HCT116 (cell line): ENCODE measurements around the gene NETO1. TPM values are rescaled to one million over a fixed set of nuclear protein-coding genes. Genes with fewer than 3 reads are reported as not detected.

Experiments used
- ATAC-seq: fragments of 200-7000 bp; cut with Tn5 transposase; 2 replicates; pipeline ENCODE4 v1.9.1; 2020; ENCODE audit warnings: mild to moderate bottlenecking, moderate library complexity
- BruUV-seq: library from RNA; stranded (reverse); fragments of 400-500 nt; replicated peaks from 2 replicates; lab custom pipeline; 2021; lab: Mats Ljungman, UMichigan
- CTCF ChIA-PET: fragments of 300-600 bp; sonication (Branson Sonifier 250); formaldehyde crosslinking; loops from one replicate; lab custom pipeline; 2021; ENCODE audit warnings: antibody characterized with exemption; lab: Charles Lee
- POLR2A ChIA-PET: fragments of 300-600, 350-600 bp; sonication (Branson Sonifier 250); formaldehyde crosslinking; loops from one replicate; lab custom pipeline; 2021; ENCODE audit warnings: antibody characterized with exemption; lab: Charles Lee
- RAD21 ChIA-PET, 2 experiments: fragments of 300-600 bp; sonication (Branson Sonifier 250); formaldehyde crosslinking; loops; one replicate each; lab custom pipeline; 2023; ENCODE audit warnings: low total read pairs in 2 of 2; ENCODE audit not compliant: uncharacterized antibody in 2 of 2, unreplicated experiment in 2 of 2, low non-redundant PET in 1 of 2; lab: Charles Lee
- DNase-seq: peaks from one replicate; pipeline ENCODE4 v3.0.0-alpha.2; 2010; ENCODE audit warnings: low read depth, low spot score
- H2AFZ ChIP-seq: fragments of 200-600 bp; shearing (Covaris generic), sonication (generic); 2 replicates; pipeline ENCODE4 v1.6.1; 2017; ENCODE audit warnings: low read depth, mixed run types, mixed read lengths, antibody characterized with exemption, low read length; ENCODE audit not compliant: poor library complexity, severe bottlenecking
- H3K27ac ChIP-seq: 2 replicates; pipeline ENCODE4 v1.5.1; 2012; ENCODE audit warnings: low read depth, low read length
- H3K27me3 ChIP-seq: fragments of 200-600 bp; sonication (generic); 2 replicates; pipeline ENCODE4 v1.6.1; 2016; ENCODE audit warnings: mixed run types, low read length, mixed read lengths; ENCODE audit not compliant: insufficient read depth
- H3K36me3 ChIP-seq, 2 experiments: fragments of 200-500 bp in 1 of 2; fragments of 200-600 bp in 1 of 2; sonication (Bioruptor generic) in 1 of 2; sonication (generic) in 1 of 2; 2 replicates each; pipeline versions ENCODE4 v1.5.1 to v1.6.1; 2014 to 2016; ENCODE audit warnings: low read length in 2 of 2, inconsistent platforms in 1 of 2, mixed read lengths in 1 of 2, mixed run types in 1 of 2; ENCODE audit not compliant: insufficient read depth in 2 of 2, control insufficient read depth in 1 of 2
- H3K4me1 ChIP-seq, 2 experiments: fragments of 200-600 bp in 1 of 2; sonication (generic) in 1 of 2; 2 replicates each; pipeline versions ENCODE4 v1.5.1 to v1.6.1; 2012 to 2017; ENCODE audit warnings: low read length in 2 of 2, inconsistent platforms in 1 of 2, mild to moderate bottlenecking in 1 of 2, mixed read lengths in 1 of 2, mixed run types in 1 of 2, moderate library complexity in 1 of 2; ENCODE audit not compliant: insufficient read depth in 2 of 2, control insufficient read depth in 1 of 2
- H3K4me2 ChIP-seq: fragments of 200-600 bp; sonication (generic); 2 replicates; pipeline ENCODE4 v1.6.1; 2017; ENCODE audit warnings: mixed run types, low read length, mixed read lengths
- H3K4me3 ChIP-seq, 2 experiments: fragments of 200-600 bp in 1 of 2; sonication (generic) in 1 of 2; replicated peaks in 1 of 2; 2 replicates each; pipeline ENCODE4 v1.5.1; 2011 to 2016; ENCODE audit warnings: low read length in 2 of 2, control low read depth in 1 of 2, low read depth in 1 of 2, mild to moderate bottlenecking in 1 of 2, mixed read lengths in 1 of 2, mixed run types in 1 of 2
- H3K79me2 ChIP-seq: fragments of 200-600 bp; sonication (generic); 2 replicates; pipeline ENCODE4 v1.6.1; 2017; ENCODE audit warnings: mild to moderate bottlenecking, mixed run types, low read length, moderate library complexity, mixed read lengths; ENCODE audit not compliant: insufficient read depth
- H3K9ac ChIP-seq: fragments of 200-600 bp; sonication (generic); 2 replicates; pipeline ENCODE4 v1.6.1; 2016; ENCODE audit warnings: low read length, mixed read lengths
- H3K9me2 ChIP-seq: fragments of 200-600 bp; sonication (generic), shearing (Covaris generic); 2 replicates; pipeline ENCODE4 v1.6.1; 2017; ENCODE audit warnings: mixed run types, mild to moderate bottlenecking, moderate library complexity; ENCODE audit not compliant: insufficient read depth
- H3K9me3 ChIP-seq, 2 experiments: fragments of 200-500 bp in 1 of 2; fragments of 200-600 bp in 1 of 2; sonication (Bioruptor generic) in 1 of 2; sonication (generic) in 1 of 2; 2 replicates each; pipeline ENCODE4 v1.6.1; 2014 to 2017; ENCODE audit warnings: low read length in 2 of 2, mixed read lengths in 2 of 2, inconsistent platforms in 1 of 2, low read depth in 1 of 2, mild to moderate bottlenecking in 1 of 2, mixed run types in 1 of 2, moderate library complexity in 1 of 2; ENCODE audit not compliant: control insufficient read depth in 1 of 2, insufficient read depth in 1 of 2
- H4K20me1 ChIP-seq: fragments of 200-600 bp; sonication (generic), shearing (Covaris generic); 2 replicates; pipeline ENCODE4 v1.6.1; 2017; ENCODE audit warnings: mixed run types, mild to moderate bottlenecking, moderate library complexity; ENCODE audit not compliant: insufficient read depth
- CBX3 ChIP-seq: IDR thresholded peaks from 2 replicates; pipeline ENCODE4 v1.6.1; 2012; ENCODE audit warnings: low read depth
- CEBPB ChIP-seq: IDR thresholded peaks from 2 replicates; pipeline ENCODE4 v1.6.1; 2012; ENCODE audit warnings: low read depth
- EGR1 ChIP-seq: IDR thresholded peaks from 2 replicates; pipeline ENCODE4 v1.6.1; 2012; ENCODE audit warnings: low read depth
- FOSL1 ChIP-seq: IDR thresholded peaks from 2 replicates; pipeline ENCODE4 v1.6.1; 2012; ENCODE audit warnings: low read depth
- JUND ChIP-seq: IDR thresholded peaks from 2 replicates; pipeline ENCODE4 v1.6.1; 2012
- SIN3A ChIP-seq: IDR thresholded peaks from 2 replicates; pipeline ENCODE4 v1.6.1; 2012; ENCODE audit warnings: low read depth
- SP1 ChIP-seq: IDR thresholded peaks from 2 replicates; pipeline ENCODE4 v1.6.1; 2012; ENCODE audit warnings: low read depth
- SRF ChIP-seq: IDR thresholded peaks from 2 replicates; pipeline ENCODE4 v1.6.1; 2012; ENCODE audit warnings: low read depth
- TCF7L2 ChIP-seq: IDR thresholded peaks from 2 replicates; pipeline ENCODE4 v1.7.0; 2011; ENCODE audit warnings: borderline replicate concordance, inconsistent platforms; ENCODE audit not compliant: insufficient read depth, insufficient read length; ENCODE audit errors: extremely low read depth
- YY1 ChIP-seq: IDR thresholded peaks from 2 replicates; pipeline ENCODE4 v1.6.1; 2011; ENCODE audit warnings: low read length, low read depth, moderate library complexity, mild to moderate bottlenecking; ENCODE audit not compliant: insufficient replicate concordance; ENCODE audit errors: extremely low read depth
- ZFX ChIP-seq: fragments of 450-650 bp; IDR thresholded peaks from 2 replicates; pipeline ENCODE4 v1.6.1; 2017
- intact Hi-C: fragments of 100-400 bp; cut with micrococcal nuclease; formaldehyde crosslinking; loops from 2 replicates; pipeline ENCODE4 v1.10.0; 2022
- total RNA-seq: library from RNA; stranded (reverse); gene quantifications from one replicate; pipeline ENCODE4 v1.2.1, GENCODE V29; 2021; ENCODE audit not compliant: unreplicated experiment
- TF ChIP-seq, protein P1 (sequence below), 3 experiments: fragments of 200-600 bp in 1 of 3; sonication (generic) in 1 of 3; IDR thresholded peaks in 2 of 3; conservative IDR thresholded peaks in 1 of 3; 2 replicates each; pipeline ENCODE4 v1.5.1; 2012 to 2017; ENCODE audit warnings: low read depth in 2 of 3, low read length in 2 of 3, antibody characterized with exemption in 1 of 3, borderline replicate concordance in 1 of 3, control low read depth in 1 of 3, mild to moderate bottlenecking in 1 of 3, mixed read lengths in 1 of 3, mixed run types in 1 of 3, moderate library complexity in 1 of 3; ENCODE audit not compliant: insufficient read depth in 1 of 3
- TF ChIP-seq, protein P2 (sequence below): IDR thresholded peaks from 2 replicates; pipeline ENCODE4 v1.6.1; 2011; ENCODE audit warnings: mild to moderate bottlenecking, low read length, moderate library complexity; ENCODE audit not compliant: insufficient replicate concordance; ENCODE audit errors: extremely low read depth
- TF ChIP-seq, protein P3 (sequence below): IDR thresholded peaks from 2 replicates; pipeline ENCODE4 v1.6.1; 2012; ENCODE audit warnings: low read depth

The NETO1 gene
- total RNA-seq, 1 experiment from 2014 or later = not detected

DNA sequence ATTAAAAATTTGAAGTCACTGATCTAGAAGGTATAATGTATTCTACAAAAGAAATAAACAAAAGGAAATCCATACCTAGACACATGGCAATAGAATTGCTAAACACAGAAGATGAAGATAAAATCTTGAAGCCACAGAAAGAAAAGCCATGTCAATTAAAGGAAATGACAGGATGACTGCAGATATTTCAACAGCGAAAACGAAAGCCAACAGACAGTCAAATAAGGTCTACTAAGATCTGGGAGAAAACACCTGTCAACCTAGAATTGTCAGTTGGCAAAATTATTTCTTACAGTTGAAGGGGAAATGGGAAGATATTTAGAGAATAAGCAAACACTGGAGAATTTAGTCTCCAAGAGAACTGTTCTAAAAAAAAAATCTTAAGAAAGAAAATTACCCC is 39.2 kb downstream of the NETO1 start:
- ATAC-seq (no peak), DNase-seq (no peak)
- H3K4me3 ChIP-seq = no peak overlapping the region
- no peak overlapping the region for H2AFZ ChIP-seq
- H3K4me2 ChIP-seq = no peak overlapping the region
- POLR2A ChIA-PET = no interaction called here
- TF ChIP-seq ZFX (no peak), EGR1 (no peak), SIN3A (no peak), CEBPB (no peak), JUND (no peak)
- TF ChIP-seq, all 23 proteins: peak for 0
- no peaks in the 10 kb centered on the region for H4K20me1 ChIP-seq
- H3K4me1 ChIP-seq = no peaks in the 10 kb centered on the region
- H3K36me3 ChIP-seq = no peaks in the 10 kb centered on the region
- no peaks in the 10 kb centered on the region for H3K9me2 ChIP-seq
- intact Hi-C loops = no loop called here
- BruUV-seq = no TSS peak
- H3K27me3 ChIP-seq = no peaks in the 10 kb centered on the region
- no peaks in the 10 kb centered on the region for H3K79me2 ChIP-seq
- ChIA-PET CTCF (no interaction called here), RAD21 (no interaction called here)
- no peak overlapping the region for H3K27ac ChIP-seq
- H3K9ac ChIP-seq = no peak overlapping the region
- peaks cover 0 to 5% of the 10 kb centered on the region in 2 experiments; a peak in 2 of 4 replicates for H3K9me3 ChIP-seq

DNA sequence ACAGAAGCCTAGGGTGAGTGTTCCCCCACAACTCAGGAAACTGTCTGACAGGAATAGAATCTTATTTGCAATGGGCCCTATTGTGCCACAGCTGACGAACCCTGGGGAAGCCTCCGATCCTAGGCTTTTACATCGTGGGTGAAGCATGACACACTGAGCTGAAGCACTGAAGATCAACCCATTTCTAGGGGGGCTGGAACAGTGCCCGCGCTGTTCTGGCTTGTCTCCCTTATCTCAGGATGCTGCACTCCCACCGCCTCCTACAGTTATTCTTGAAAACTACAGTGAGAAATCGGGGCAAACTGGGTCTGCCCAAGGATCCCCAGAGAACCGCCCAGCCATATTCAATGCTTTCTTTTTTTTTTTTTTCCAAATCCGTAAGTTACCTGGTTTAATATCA is 41.1 kb downstream of the NETO1 start:
- no peak overlapping the region for H3K9ac ChIP-seq
- BruUV-seq = no TSS peak
- RAD21 ChIA-PET = no interaction called here
- no peaks in the 10 kb centered on the region for H3K4me1 ChIP-seq
- CTCF ChIA-PET = no interaction called here
- H3K9me2 ChIP-seq = no peaks in the 10 kb centered on the region
- H2AFZ ChIP-seq = no peak overlapping the region
- intact Hi-C loops = no loop called here
- H3K36me3 ChIP-seq = no peaks in the 10 kb centered on the region
- no peak overlapping the region for H3K4me3 ChIP-seq
- H4K20me1 ChIP-seq = no peaks in the 10 kb centered on the region
- H3K27ac ChIP-seq = no peak overlapping the region
- DNase-seq = no peak
- ATAC-seq = no peak
- no peaks in the 10 kb centered on the region for H3K79me2 ChIP-seq
- peaks cover 3 to 9% of the 10 kb centered on the region in 2 experiments; a peak in 2 of 4 replicates for H3K9me3 ChIP-seq
- POLR2A ChIA-PET = no interaction called here
- no peaks in the 10 kb centered on the region for H3K27me3 ChIP-seq
- TF ChIP-seq, protein P1, sequence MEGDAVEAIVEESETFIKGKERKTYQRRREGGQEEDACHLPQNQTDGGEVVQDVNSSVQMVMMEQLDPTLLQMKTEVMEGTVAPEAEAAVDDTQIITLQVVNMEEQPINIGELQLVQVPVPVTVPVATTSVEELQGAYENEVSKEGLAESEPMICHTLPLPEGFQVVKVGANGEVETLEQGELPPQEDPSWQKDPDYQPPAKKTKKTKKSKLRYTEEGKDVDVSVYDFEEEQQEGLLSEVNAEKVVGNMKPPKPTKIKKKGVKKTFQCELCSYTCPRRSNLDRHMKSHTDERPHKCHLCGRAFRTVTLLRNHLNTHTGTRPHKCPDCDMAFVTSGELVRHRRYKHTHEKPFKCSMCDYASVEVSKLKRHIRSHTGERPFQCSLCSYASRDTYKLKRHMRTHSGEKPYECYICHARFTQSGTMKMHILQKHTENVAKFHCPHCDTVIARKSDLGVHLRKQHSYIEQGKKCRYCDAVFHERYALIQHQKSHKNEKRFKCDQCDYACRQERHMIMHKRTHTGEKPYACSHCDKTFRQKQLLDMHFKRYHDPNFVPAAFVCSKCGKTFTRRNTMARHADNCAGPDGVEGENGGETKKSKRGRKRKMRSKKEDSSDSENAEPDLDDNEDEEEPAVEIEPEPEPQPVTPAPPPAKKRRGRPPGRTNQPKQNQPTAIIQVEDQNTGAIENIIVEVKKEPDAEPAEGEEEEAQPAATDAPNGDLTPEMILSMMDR (IDR thresholded peaks at IDR 0.05 in 2 of 3, conservative IDR thresholded peaks at IDR 0.05 in 1 of 3; ENCODE audit: borderline replicate concordance in 1 of 3, insufficient read depth in 1 of 3, low read depth in 2 of 3, low read length in 2 of 3) = no peak
- TF ChIP-seq YY1 = no peak
- TF ChIP-seq SIN3A = no peak
- no peak for TF ChIP-seq FOSL1
- TF ChIP-seq, protein P2, sequence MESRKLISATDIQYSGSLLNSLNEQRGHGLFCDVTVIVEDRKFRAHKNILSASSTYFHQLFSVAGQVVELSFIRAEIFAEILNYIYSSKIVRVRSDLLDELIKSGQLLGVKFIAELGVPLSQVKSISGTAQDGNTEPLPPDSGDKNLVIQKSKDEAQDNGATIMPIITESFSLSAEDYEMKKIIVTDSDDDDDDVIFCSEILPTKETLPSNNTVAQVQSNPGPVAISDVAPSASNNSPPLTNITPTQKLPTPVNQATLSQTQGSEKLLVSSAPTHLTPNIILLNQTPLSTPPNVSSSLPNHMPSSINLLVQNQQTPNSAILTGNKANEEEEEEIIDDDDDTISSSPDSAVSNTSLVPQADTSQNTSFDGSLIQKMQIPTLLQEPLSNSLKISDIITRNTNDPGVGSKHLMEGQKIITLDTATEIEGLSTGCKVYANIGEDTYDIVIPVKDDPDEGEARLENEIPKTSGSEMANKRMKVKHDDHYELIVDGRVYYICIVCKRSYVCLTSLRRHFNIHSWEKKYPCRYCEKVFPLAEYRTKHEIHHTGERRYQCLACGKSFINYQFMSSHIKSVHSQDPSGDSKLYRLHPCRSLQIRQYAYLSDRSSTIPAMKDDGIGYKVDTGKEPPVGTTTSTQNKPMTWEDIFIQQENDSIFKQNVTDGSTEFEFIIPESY = no peak
- TF ChIP-seq CBX3 = no peak
- TF ChIP-seq, protein P3, sequence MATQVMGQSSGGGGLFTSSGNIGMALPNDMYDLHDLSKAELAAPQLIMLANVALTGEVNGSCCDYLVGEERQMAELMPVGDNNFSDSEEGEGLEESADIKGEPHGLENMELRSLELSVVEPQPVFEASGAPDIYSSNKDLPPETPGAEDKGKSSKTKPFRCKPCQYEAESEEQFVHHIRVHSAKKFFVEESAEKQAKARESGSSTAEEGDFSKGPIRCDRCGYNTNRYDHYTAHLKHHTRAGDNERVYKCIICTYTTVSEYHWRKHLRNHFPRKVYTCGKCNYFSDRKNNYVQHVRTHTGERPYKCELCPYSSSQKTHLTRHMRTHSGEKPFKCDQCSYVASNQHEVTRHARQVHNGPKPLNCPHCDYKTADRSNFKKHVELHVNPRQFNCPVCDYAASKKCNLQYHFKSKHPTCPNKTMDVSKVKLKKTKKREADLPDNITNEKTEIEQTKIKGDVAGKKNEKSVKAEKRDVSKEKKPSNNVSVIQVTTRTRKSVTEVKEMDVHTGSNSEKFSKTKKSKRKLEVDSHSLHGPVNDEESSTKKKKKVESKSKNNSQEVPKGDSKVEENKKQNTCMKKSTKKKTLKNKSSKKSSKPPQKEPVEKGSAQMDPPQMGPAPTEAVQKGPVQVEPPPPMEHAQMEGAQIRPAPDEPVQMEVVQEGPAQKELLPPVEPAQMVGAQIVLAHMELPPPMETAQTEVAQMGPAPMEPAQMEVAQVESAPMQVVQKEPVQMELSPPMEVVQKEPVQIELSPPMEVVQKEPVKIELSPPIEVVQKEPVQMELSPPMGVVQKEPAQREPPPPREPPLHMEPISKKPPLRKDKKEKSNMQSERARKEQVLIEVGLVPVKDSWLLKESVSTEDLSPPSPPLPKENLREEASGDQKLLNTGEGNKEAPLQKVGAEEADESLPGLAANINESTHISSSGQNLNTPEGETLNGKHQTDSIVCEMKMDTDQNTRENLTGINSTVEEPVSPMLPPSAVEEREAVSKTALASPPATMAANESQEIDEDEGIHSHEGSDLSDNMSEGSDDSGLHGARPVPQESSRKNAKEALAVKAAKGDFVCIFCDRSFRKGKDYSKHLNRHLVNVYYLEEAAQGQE = no peak
- TF ChIP-seq SRF = no peak
- no peak for TF ChIP-seq ZFX
- TF ChIP-seq SP1 = no peak
- no peak for TF ChIP-seq TCF7L2
- TF ChIP-seq EGR1 = no peak
- H3K4me2 ChIP-seq = no peak overlapping the region
